Adrenal gland (tissue), 5 donors: ENCODE measurements around the gene TGFBRAP1.

Experiments used
- CTCF ChIP-seq, 6 experiments: fragments of 450-650 bp in 4 of 6; fragments of 200-600 bp in 2 of 6; sonication (generic) in 1 of 6; IDR thresholded peaks; 1 replicate in 5 of 6; 2 replicates in 1 of 6; pipeline versions ENCODE4 v1.5.1 to v1.8.0; 2016 to 2021; ENCODE audit warnings: antibody characterized with exemption in 6 of 6, mild to moderate bottlenecking in 2 of 6, moderate library complexity in 1 of 6
- POLR2A ChIP-seq, 2 donors: fragments of 450-650 bp; IDR thresholded peaks; one replicate each; pipeline ENCODE4 v1.6.1; 2017; ENCODE audit warnings: antibody characterized with exemption in 2 of 2, mild to moderate bottlenecking in 2 of 2, moderate library complexity in 1 of 2
- donor health status: DM: no; HTN: no; CAD: no.

GRCh38 chr2:105323111-105323510 lies 6.4 kb downstream of the TGFBRAP1 start:
- TF ChIP-seq CTCF (IDR thresholded peaks at IDR 0.05) = no peak
- TF ChIP-seq POLR2A (IDR thresholded peaks at IDR 0.05) = no peak
